ENCODE measurements around the gene MTG2.

MTG2 gene

GRCh38 chr20:62183426-62184142 lies 756 bp downstream of the MTG2 start:
- no peak for DNase-seq (ENCODE audit: low read depth)

GRCh38 chr20:62186096-62186426 lies 3.2 kb downstream of the MTG2 start:
- no peak for DNase-seq (ENCODE audit: low read depth)

- DNase-seq (ENCODE audit: low read depth) = no peak
Observed at GRCh38 chr20:62186887-62187866, 4.3 kb downstream of the MTG2 start.

GRCh38 chr20:62190639-62191411 lies 8.0 kb downstream of the MTG2 start:
- DNase-seq (ENCODE audit: low read depth) = no peak

GRCh38 chr20:62191781-62192559 lies 9.1 kb downstream of the MTG2 start:
- DNase-seq (ENCODE audit: low read depth) = no peak

- DNase-seq (ENCODE audit: low read depth) = no peak
Observed at GRCh38 chr20:62192635-62193034, 9.8 kb downstream of the MTG2 start.

- no peak for DNase-seq (ENCODE audit: low read depth)
Observed at GRCh38 chr20:62193079-62194025, 10.5 kb downstream of the MTG2 start.

GRCh38 chr20:62195075-62195405 lies 12.2 kb downstream of the MTG2 start:
- DNase-seq (ENCODE audit: low read depth) = no peak

- DNase-seq (ENCODE audit: low read depth) = no peak
Observed at GRCh38 chr20:62195736-62196135, 12.9 kb downstream of the MTG2 start.

- DNase-seq (ENCODE audit: low read depth) = no peak
Observed at GRCh38 chr20:62196286-62196685, 13.5 kb downstream of the MTG2 start.

GRCh38 chr20:62197311-62197710 lies 14.5 kb downstream of the MTG2 start:
- no peak for DNase-seq (ENCODE audit: low read depth)

- no peak for DNase-seq (ENCODE audit: low read depth)
Observed at GRCh38 chr20:62197801-62198200, 15.0 kb downstream of the MTG2 start.

GRCh38 chr20:62198496-62198895 lies 15.7 kb downstream of the MTG2 start:
- no peak for DNase-seq (ENCODE audit: low read depth)

- DNase-seq (ENCODE audit: low read depth) = no peak
Observed at GRCh38 chr20:62198931-62199330, 16.1 kb downstream of the MTG2 start.

- DNase-seq (ENCODE audit: low read depth) = no peak
Observed at GRCh38 chr20:62200491-62201172, 17.8 kb downstream of the MTG2 start.

GRCh38 chr20:62201173-62202082 lies 18.6 kb downstream of the MTG2 start:
- no peak for DNase-seq (ENCODE audit: low read depth)

GRCh38 chr20:62202083-62202395 lies 19.2 kb downstream of the MTG2 start:
- no peak for DNase-seq (ENCODE audit: low read depth)

GRCh38 chr20:62202676-62203377 lies 20.0 kb downstream of the MTG2 start:
- DNase-seq (ENCODE audit: low read depth) = no peak

All from stimulated activated CD4-positive, alpha-beta T cell treated with anti-CD3 and anti-CD28 coated beads, Interleukin-2, amount 100 ng/mL, for 4 hours (primary cell).